Activated B cell treated with CpG ODN at 0.5 μM for 24 hours (primary cell): ENCODE results near the gene FER. TPM values are rescaled to one million over a fixed set of nuclear protein-coding genes. Genes with fewer than 3 reads are reported as not detected.
A peak's percentile ranks its signal among the peaks of the same experiment; 100 is the strongest.
"Not testable (repeated sequence)": the region's sequence is repeated elsewhere in the genome, so short reads cannot be mapped to it uniquely, and the experiment has no call there.

Experiments used
- ATAC-seq: fragments of 200-7000 bp; cut with Tn5 transposase; one replicate; pipeline ENCODE4 v1.10.0; 2021; ENCODE audit warnings: low read depth, mild to moderate bottlenecking, moderate library complexity
- CTCF ChIA-PET: fragments of 350-600 bp; sonication (Branson Sonifier 250); formaldehyde crosslinking; loops from one replicate; lab custom pipeline; 2021; ENCODE audit warnings: antibody characterized with exemption; lab: Charles Lee
- POLR2A ChIA-PET: fragments of 350-600 bp; sonication (Branson Sonifier 250); formaldehyde crosslinking; loops from one replicate; lab custom pipeline; 2021; ENCODE audit warnings: antibody characterized with exemption; lab: Charles Lee
- DNase-seq: peaks from one replicate; pipeline ENCODE4 v3.0.0; 2022
- H3K27ac Mint-ChIP-seq: one replicate; pipeline ENCODE4 v1.8.0; 2020; ENCODE audit warnings: mixed read lengths
- H3K27me3 Mint-ChIP-seq: one replicate; pipeline ENCODE4 v1.8.0; 2021; ENCODE audit warnings: mixed read lengths
- H3K36me3 Mint-ChIP-seq: one replicate; pipeline ENCODE4 v1.8.0; 2021; ENCODE audit warnings: low read depth, mixed read lengths
- H3K4me1 Mint-ChIP-seq: one replicate; pipeline ENCODE4 v1.8.0; 2021; ENCODE audit warnings: mixed read lengths
- H3K4me3 Mint-ChIP-seq: one replicate; pipeline ENCODE4 v1.8.0; 2020; ENCODE audit warnings: mild to moderate bottlenecking, mixed read lengths
- H3K9me3 Mint-ChIP-seq: one replicate; pipeline ENCODE4 v1.8.0; 2020; ENCODE audit warnings: mixed read lengths
- CTCF ChIP-seq: fragments of 200-600 bp; IDR thresholded peaks from one replicate; pipeline ENCODE4 v1.8.0; 2022; ENCODE audit warnings: antibody characterized with exemption, mild to moderate bottlenecking
- intact Hi-C: fragments of 100-400 bp; cut with micrococcal nuclease; formaldehyde crosslinking; loops from one replicate; pipeline ENCODE4 v1.15.1; 2024
- total RNA-seq: library from RNA; stranded (reverse); gene quantifications from 2 replicates; pipeline ENCODE4 v1.2.3, GENCODE V29; 2022

FER gene
- total RNA-seq, 1 donor from 2014 or later, result 17.3 TPM

GRCh38 chr5:108762660-108763059, 15.0 kb downstream of the FER start:
- H3K36me3 Mint-ChIP-seq, result peaks cover 3% of the 10 kb centered on the region
- H3K27me3 Mint-ChIP-seq, result no peaks in the 10 kb centered on the region
- DNase-seq, result no peak
- peaks cover 18% of the 10 kb centered on the region for H3K4me1 Mint-ChIP-seq
- ChIA-PET CTCF (no interaction called here), POLR2A (no interaction called here)
- ATAC-seq, result no peak
- H3K27ac Mint-ChIP-seq, result peak overlapping the region; percentile 0
- peaks cover 4% of the 10 kb centered on the region for H3K9me3 Mint-ChIP-seq
- intact Hi-C loops, result no loop called here
- no peak for TF ChIP-seq CTCF
- no peak overlapping the region for H3K4me3 Mint-ChIP-seq

GRCh38 chr5:108763222-108763916, 15.7 kb downstream of the FER start:
- H3K36me3 Mint-ChIP-seq, result peaks cover 3% of the 10 kb centered on the region

GRCh38 chr5:108765647-108766046, 17.9 kb downstream of the FER start:
- ATAC-seq, result no peak
- Mint-ChIP-seq H3K4me1 (peaks cover 23% of the 10 kb centered on the region), H3K27me3 (no peaks in the 10 kb centered on the region), H3K4me3 (no peak overlapping the region), H3K9me3 (no peaks in the 10 kb centered on the region), H3K36me3 (peaks cover 6% of the 10 kb centered on the region), H3K27ac (no peak overlapping the region)
- no peak for TF ChIP-seq CTCF
- CTCF ChIA-PET, result no interaction called here
- DNase-seq, result no peak
- intact Hi-C loops, result no loop called here
- POLR2A ChIA-PET, result no interaction called here

More at GRCh38 chr5:108763222-108763916, 15.7 kb downstream of the FER start:
- ChIA-PET CTCF (no interaction called here), POLR2A (no interaction called here)
- no peaks in the 10 kb centered on the region for H3K27me3 Mint-ChIP-seq
- TF ChIP-seq CTCF, result no peak
- peaks cover 4% of the 10 kb centered on the region for H3K9me3 Mint-ChIP-seq
- no peak overlapping the region for H3K4me3 Mint-ChIP-seq
- H3K27ac Mint-ChIP-seq, result no peak overlapping the region
- no peak for DNase-seq
- no peak for ATAC-seq
- intact Hi-C loops, result no loop called here
- H3K4me1 Mint-ChIP-seq, result peaks cover 18% of the 10 kb centered on the region

GRCh38 chr5:108766916-108767315, 19.2 kb downstream of the FER start:
- POLR2A ChIA-PET, result not testable (repeated sequence)

GRCh38 chr5:108769352-108769751, 21.7 kb downstream of the FER start:
- ChIA-PET POLR2A (interaction anchor here (0.5 kb wide), 1 partner anchor 576 kb away, joined by 3 read pairs; no protein-coding TSS in a partner anchor), CTCF (interaction anchor here (0.7 kb wide), 1 partner anchor 9 kb away, joined by 3 read pairs; no protein-coding TSS in a partner anchor)
- TF ChIP-seq CTCF, result no peak
- no peak for ATAC-seq
- intact Hi-C loops, result no loop called here
- Mint-ChIP-seq H3K4me1 (peaks cover 14% of the 10 kb centered on the region), H3K27ac (no peak overlapping the region), H3K27me3 (no peaks in the 10 kb centered on the region), H3K4me3 (no peak overlapping the region), H3K9me3 (peaks cover 5% of the 10 kb centered on the region), H3K36me3 (peaks cover 18% of the 10 kb centered on the region)
- DNase-seq, result no peak

More at GRCh38 chr5:108766916-108767315, 19.2 kb downstream of the FER start:
- DNase-seq, H3K9me3 Mint-ChIP-seq, H3K4me3 Mint-ChIP-seq, H3K27ac Mint-ChIP-seq, ATAC-seq, H3K36me3 Mint-ChIP-seq, intact Hi-C loops, CTCF ChIA-PET, H3K27me3 Mint-ChIP-seq: not testable (repeated sequence)
- H3K4me1 Mint-ChIP-seq, result peaks cover 23% of the 10 kb centered on the region
